Liver (tissue), 9 donors: ENCODE measurements around the gene SERPINB1. TPM values are rescaled to one million over a fixed set of nuclear protein-coding genes. Genes with fewer than 3 reads are reported as not detected.

Experiments
- DNase-seq: peaks from one replicate; pipeline ENCODE4 v3.0.0-alpha.2; 2017; ENCODE audit warnings: low spot score
- H3K27ac ChIP-seq, 2 donors: one replicate each; pipeline ENCODE4 v1.7.0; 2013; ENCODE audit warnings: inconsistent platforms in 2 of 2, low read length in 2 of 2, control low read depth in 1 of 2, low read depth in 1 of 2, mild to moderate bottlenecking in 1 of 2
- H3K27me3 ChIP-seq, 4 donors: one replicate each; pipeline versions ENCODE4 v1.6.1 to v1.7.0; 2013; ENCODE audit warnings: low read length in 3 of 4, inconsistent platforms in 1 of 4, mild to moderate bottlenecking in 1 of 4, moderate library complexity in 1 of 4; ENCODE audit not compliant: control insufficient read depth in 4 of 4, insufficient read depth in 4 of 4
- H3K36me3 ChIP-seq, 4 donors: one replicate each; pipeline versions ENCODE4 v1.6.1 to v1.7.0; 2013; ENCODE audit warnings: low read length in 3 of 4, mild to moderate bottlenecking in 3 of 4, low read depth in 1 of 4, moderate library complexity in 1 of 4; ENCODE audit not compliant: control insufficient read depth in 4 of 4, insufficient read depth in 3 of 4
- H3K4me1 ChIP-seq, 4 donors: one replicate each; pipeline versions ENCODE4 v1.6.1 to v1.7.0; 2013; ENCODE audit warnings: low read length in 3 of 4, mild to moderate bottlenecking in 3 of 4, moderate library complexity in 1 of 4; ENCODE audit not compliant: control insufficient read depth in 4 of 4, insufficient read depth in 4 of 4
- H3K4me3 ChIP-seq, 3 donors: one replicate each; pipeline versions ENCODE4 v1.6.1 to v1.7.0; 2013; ENCODE audit warnings: low read length in 3 of 3, control low read depth in 1 of 3, low read depth in 1 of 3, mild to moderate bottlenecking in 1 of 3
- H3K9ac ChIP-seq, 2 donors: one replicate each; pipeline ENCODE4 v1.7.0; 2013; ENCODE audit warnings: low read length in 2 of 2, mild to moderate bottlenecking in 2 of 2, moderate library complexity in 2 of 2, control low read depth in 1 of 2, low read depth in 1 of 2
- H3K9me3 ChIP-seq, 4 donors: one replicate each; pipeline versions ENCODE4 v1.6.1 to v1.7.0; 2013; ENCODE audit warnings: low read length in 3 of 4; ENCODE audit not compliant: control insufficient read depth in 4 of 4
- EGR1 ChIP-seq, 2 donors: IDR thresholded peaks; 2 replicates each; pipeline ENCODE4 v1.6.1; 2016 to 2018; ENCODE audit warnings: antibody characterized with exemption in 2 of 2, low read depth in 2 of 2
- FOXA1 ChIP-seq: IDR thresholded peaks from 2 replicates; pipeline ENCODE4 v1.6.1; 2016; ENCODE audit warnings: antibody characterized with exemption
- FOXA2 ChIP-seq: IDR thresholded peaks from 2 replicates; pipeline ENCODE4 v1.6.1; 2016; ENCODE audit warnings: antibody characterized with exemption
- GABPA ChIP-seq, 2 donors: IDR thresholded peaks in 1 of 2; conservative IDR thresholded peaks in 1 of 2; 2 replicates each; pipeline ENCODE4 v1.6.1; 2016; ENCODE audit warnings: antibody characterized with exemption in 2 of 2, mild to moderate bottlenecking in 1 of 2, moderate library complexity in 1 of 2
- HNF4A ChIP-seq, 2 donors: conservative IDR thresholded peaks; 2 replicates each; pipeline ENCODE4 v1.6.1; 2016; ENCODE audit warnings: antibody characterized with exemption in 2 of 2, mild to moderate bottlenecking in 2 of 2
- HNF4G ChIP-seq: IDR thresholded peaks from 2 replicates; pipeline ENCODE4 v1.6.1; 2016; ENCODE audit warnings: antibody characterized with exemption
- JUND ChIP-seq, 2 donors: IDR thresholded peaks; 2 replicates each; pipeline ENCODE4 v1.6.1; 2016; ENCODE audit warnings: antibody characterized with exemption in 2 of 2
- NR2F2 ChIP-seq: IDR thresholded peaks from 2 replicates; pipeline ENCODE4 v1.6.1; 2016; ENCODE audit warnings: antibody characterized with exemption
- RAD21 ChIP-seq, 2 donors: IDR thresholded peaks; 2 replicates each; pipeline ENCODE4 v1.6.1; 2016; ENCODE audit warnings: antibody characterized with exemption in 2 of 2, mild to moderate bottlenecking in 2 of 2
- REST ChIP-seq: IDR thresholded peaks from 2 replicates; pipeline ENCODE4 v1.6.1; 2016; ENCODE audit warnings: antibody characterized with exemption, mild to moderate bottlenecking
- RXRA ChIP-seq, 2 donors: IDR thresholded peaks; 2 replicates each; pipeline ENCODE4 v1.6.1; 2017 to 2018; ENCODE audit warnings: antibody characterized with exemption in 2 of 2, mild to moderate bottlenecking in 1 of 2
- SP1 ChIP-seq: IDR thresholded peaks from 2 replicates; pipeline ENCODE4 v1.6.1; 2018; ENCODE audit warnings: antibody characterized with exemption, mild to moderate bottlenecking
- TAF1 ChIP-seq: conservative IDR thresholded peaks from 2 replicates; pipeline ENCODE4 v1.6.1; 2016; ENCODE audit warnings: antibody characterized with exemption, mild to moderate bottlenecking
- YY1 ChIP-seq: IDR thresholded peaks from 2 replicates; pipeline ENCODE4 v1.6.1; 2016; ENCODE audit warnings: antibody characterized with exemption, mild to moderate bottlenecking
- ZBTB33 ChIP-seq: IDR thresholded peaks from 2 replicates; pipeline ENCODE4 v1.6.1; 2016; ENCODE audit warnings: antibody characterized with exemption
- WGBS: extraction: QIAGEN DNeasy Blood & Tissue Kit; methylation state at CpG from one replicate; pipeline ENCODE4 v1.1.7; 2013; 5-methylcytosine and 5-hydroxymethylcytosine counted together
- polyA plus RNA-seq, 2 donors: library from polyadenylated mRNA; stranded (reverse) in 1 of 2; unstranded in 1 of 2; fragments of 200-250 nt in 1 of 2; fragments of >200 nt in 1 of 2; fragmentation: Nextera tagmentation in 1 of 2; extraction: Ambion mirVana in 1 of 2; gene quantifications; one replicate each; pipeline versions ENCODE4 v1.2.1 to v1.2.3, GENCODE V29; 2013 to 2015
- total RNA-seq, 2 donors: library from RNA; depleted of rRNA; stranded (reverse); fragments of >200 nt; gene quantifications; one replicate each; pipeline ENCODE4 v1.2.3, GENCODE V29; 2014
- TF ChIP-seq, protein P1 (sequence below): IDR thresholded peaks from 2 replicates; pipeline ENCODE4 v1.6.1; 2016; ENCODE audit warnings: antibody characterized with exemption
- TF ChIP-seq, protein P2 (sequence below): fragments of 150-350 bp; IDR thresholded peaks from 2 replicates; pipeline ENCODE4 v1.5.1; 2017; ENCODE audit warnings: improper control_type of control experiment, low read depth, low read length; ENCODE audit not compliant: missing input control
- TF ChIP-seq, protein P3 (sequence below): IDR thresholded peaks from 2 replicates; pipeline ENCODE4 v1.6.1; 2016; ENCODE audit warnings: antibody characterized with exemption
- donor health status: healthy.
- donor health status: healthy.
- donor health status: healthy.
- donor health status: healthy.
- donor health status: healthy.

SERPINB1 gene
- total and polyA plus RNA-seq, 4 donors: 12.5 to 34.3 (median 18.6) TPM

- no peaks in the 10 kb centered on the region for H3K4me1 ChIP-seq
- no peak overlapping the region for H3K9ac ChIP-seq
- H3K4me3 ChIP-seq: no peak overlapping the region
- H3K36me3 ChIP-seq: peaks cover 2 to 18% (median 13%) of the 10 kb centered on the region in 4 donors
- DNase-seq: no peak
- no peaks in the 10 kb centered on the region for H3K27me3 ChIP-seq
- no peaks in the 10 kb centered on the region for H3K9me3 ChIP-seq
- WGBS: 56% methylated on average over 6 of the region's 6 CpGs
- no peak for TF ChIP-seq HNF4A (conservative IDR thresholded peaks at IDR 0.05)
- TF ChIP-seq RAD21 (IDR thresholded peaks at IDR 0.05): no peak
- no peak for TF ChIP-seq EGR1 (IDR thresholded peaks at IDR 0.05; ENCODE audit: low read depth in 2 of 2)
- no peak for TF ChIP-seq TAF1
- TF ChIP-seq SP1: no peak
- TF ChIP-seq FOXA2: no peak
- TF ChIP-seq YY1: no peak
- H3K27ac ChIP-seq: no peak overlapping the region
These were observed 44.5 kb upstream of the SERPINB1 start for GRCh38 chr6:2885967-2886735.

- Histone ChIP-seq H3K27me3 (no peaks in the 10 kb centered on the region), H3K9ac (no peak overlapping the region), H3K27ac (no peak overlapping the region), H3K9me3 (no peaks in the 10 kb centered on the region), H3K4me3 (no peak overlapping the region), H3K36me3 (peaks cover 0 to 5% (median 2%) of the 10 kb centered on the region in 4 donors), H3K4me1 (no peaks in the 10 kb centered on the region)
- no peak for DNase-seq
- 94% methylated on average over 3 of the region's 3 CpGs for WGBS
- TF ChIP-seq, protein P1, sequence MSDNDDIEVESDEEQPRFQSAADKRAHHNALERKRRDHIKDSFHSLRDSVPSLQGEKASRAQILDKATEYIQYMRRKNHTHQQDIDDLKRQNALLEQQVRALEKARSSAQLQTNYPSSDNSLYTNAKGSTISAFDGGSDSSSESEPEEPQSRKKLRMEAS: no peak
- TF ChIP-seq, protein P2, sequence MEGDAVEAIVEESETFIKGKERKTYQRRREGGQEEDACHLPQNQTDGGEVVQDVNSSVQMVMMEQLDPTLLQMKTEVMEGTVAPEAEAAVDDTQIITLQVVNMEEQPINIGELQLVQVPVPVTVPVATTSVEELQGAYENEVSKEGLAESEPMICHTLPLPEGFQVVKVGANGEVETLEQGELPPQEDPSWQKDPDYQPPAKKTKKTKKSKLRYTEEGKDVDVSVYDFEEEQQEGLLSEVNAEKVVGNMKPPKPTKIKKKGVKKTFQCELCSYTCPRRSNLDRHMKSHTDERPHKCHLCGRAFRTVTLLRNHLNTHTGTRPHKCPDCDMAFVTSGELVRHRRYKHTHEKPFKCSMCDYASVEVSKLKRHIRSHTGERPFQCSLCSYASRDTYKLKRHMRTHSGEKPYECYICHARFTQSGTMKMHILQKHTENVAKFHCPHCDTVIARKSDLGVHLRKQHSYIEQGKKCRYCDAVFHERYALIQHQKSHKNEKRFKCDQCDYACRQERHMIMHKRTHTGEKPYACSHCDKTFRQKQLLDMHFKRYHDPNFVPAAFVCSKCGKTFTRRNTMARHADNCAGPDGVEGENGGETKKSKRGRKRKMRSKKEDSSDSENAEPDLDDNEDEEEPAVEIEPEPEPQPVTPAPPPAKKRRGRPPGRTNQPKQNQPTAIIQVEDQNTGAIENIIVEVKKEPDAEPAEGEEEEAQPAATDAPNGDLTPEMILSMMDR: no peak
- TF ChIP-seq EGR1 (IDR thresholded peaks at IDR 0.05; ENCODE audit: low read depth in 2 of 2) (no peak), RAD21 (IDR thresholded peaks at IDR 0.05) (no peak), HNF4G (no peak), YY1 (no peak), JUND (IDR thresholded peaks at IDR 0.05) (no peak), NR2F2 (no peak), TAF1 (no peak), ZBTB33 (no peak), GABPA (IDR thresholded peaks at IDR 0.05 in 1 of 2, conservative IDR thresholded peaks at IDR 0.05 in 1 of 2) (no peak), FOXA2 (no peak), FOXA1 (no peak), HNF4A (conservative IDR thresholded peaks at IDR 0.05) (no peak), SP1 (no peak), RXRA (IDR thresholded peaks at IDR 0.05) (no peak), REST (no peak)
- TF ChIP-seq, protein P3, sequence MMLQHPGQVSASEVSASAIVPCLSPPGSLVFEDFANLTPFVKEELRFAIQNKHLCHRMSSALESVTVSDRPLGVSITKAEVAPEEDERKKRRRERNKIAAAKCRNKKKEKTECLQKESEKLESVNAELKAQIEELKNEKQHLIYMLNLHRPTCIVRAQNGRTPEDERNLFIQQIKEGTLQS: no peak
These were observed 43.1 kb upstream of the SERPINB1 start for GRCh38 chr6:2884804-2885203.
